Measurements from ENCODE around the gene SGSM1. TPM values are rescaled to one million over a fixed set of nuclear protein-coding genes. Genes with fewer than 3 reads are reported as not detected.

The SGSM1 gene
- total RNA-seq, 1 donor from 2014 or later = 1.7 TPM

DNA sequence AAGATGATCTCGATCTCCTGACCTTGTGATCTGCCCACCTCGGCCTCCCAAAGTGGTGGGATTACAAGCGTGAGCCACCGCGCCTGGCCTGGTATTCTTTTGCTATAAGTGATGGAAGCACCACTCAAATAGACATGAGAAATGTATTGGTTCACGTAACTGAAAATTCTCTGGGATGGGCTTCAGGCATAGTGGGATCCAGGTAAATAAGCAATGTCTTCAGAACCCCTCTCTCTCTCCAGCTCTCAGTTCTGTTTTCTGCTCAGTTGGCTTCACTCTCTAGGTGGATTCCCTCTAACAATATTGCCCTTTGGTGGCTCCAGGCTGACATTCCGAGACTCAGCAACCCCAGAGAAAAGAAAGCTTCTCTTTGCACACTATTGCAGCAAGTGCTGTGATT is 141.4 kb downstream of the SGSM1 start:
- TF ChIP-seq, protein P1, sequence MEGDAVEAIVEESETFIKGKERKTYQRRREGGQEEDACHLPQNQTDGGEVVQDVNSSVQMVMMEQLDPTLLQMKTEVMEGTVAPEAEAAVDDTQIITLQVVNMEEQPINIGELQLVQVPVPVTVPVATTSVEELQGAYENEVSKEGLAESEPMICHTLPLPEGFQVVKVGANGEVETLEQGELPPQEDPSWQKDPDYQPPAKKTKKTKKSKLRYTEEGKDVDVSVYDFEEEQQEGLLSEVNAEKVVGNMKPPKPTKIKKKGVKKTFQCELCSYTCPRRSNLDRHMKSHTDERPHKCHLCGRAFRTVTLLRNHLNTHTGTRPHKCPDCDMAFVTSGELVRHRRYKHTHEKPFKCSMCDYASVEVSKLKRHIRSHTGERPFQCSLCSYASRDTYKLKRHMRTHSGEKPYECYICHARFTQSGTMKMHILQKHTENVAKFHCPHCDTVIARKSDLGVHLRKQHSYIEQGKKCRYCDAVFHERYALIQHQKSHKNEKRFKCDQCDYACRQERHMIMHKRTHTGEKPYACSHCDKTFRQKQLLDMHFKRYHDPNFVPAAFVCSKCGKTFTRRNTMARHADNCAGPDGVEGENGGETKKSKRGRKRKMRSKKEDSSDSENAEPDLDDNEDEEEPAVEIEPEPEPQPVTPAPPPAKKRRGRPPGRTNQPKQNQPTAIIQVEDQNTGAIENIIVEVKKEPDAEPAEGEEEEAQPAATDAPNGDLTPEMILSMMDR (IDR thresholded peaks at IDR 0.05; ENCODE audit: unreplicated experiment) = no peak
- DNase-seq (ENCODE audit: low spot score in 2 of 2, unreplicated experiment in 2 of 2) = no peak
- Mint-ChIP-seq H3K36me3 (no peaks in the 10 kb centered on the region), H3K4me1 (peaks cover 7% of the 10 kb centered on the region), H3K27ac (no peak overlapping the region), H3K4me3 (no peak overlapping the region), H3K27me3 (ENCODE audit: low read depth) (no peaks in the 10 kb centered on the region), H3K9me3 (no peaks in the 10 kb centered on the region)

DNA sequence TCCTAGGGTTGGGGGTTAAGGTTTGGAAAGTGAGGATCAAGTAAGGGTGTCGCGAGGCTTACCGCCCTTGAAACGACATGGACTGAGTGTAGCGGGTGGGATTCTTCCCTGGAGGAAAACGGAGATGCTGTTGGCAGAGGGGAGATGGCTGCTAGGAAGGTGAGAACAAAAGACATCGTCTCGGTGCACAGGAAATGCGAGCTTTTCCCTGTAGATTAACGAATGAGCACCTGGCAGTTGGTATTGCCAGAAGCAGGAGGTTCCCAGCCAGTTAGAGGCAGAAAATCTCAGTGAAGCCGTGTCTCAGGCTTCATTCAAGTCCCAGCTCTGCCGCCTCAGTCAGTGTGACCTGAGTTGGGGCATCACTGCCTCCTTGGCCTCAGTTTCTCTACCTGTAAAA is 141.9 kb downstream of the SGSM1 start:
- TF ChIP-seq, protein P1 (IDR thresholded peaks at IDR 0.05; ENCODE audit: unreplicated experiment) = no peak
- H3K36me3 Mint-ChIP-seq = no peaks in the 10 kb centered on the region
- no peaks in the 10 kb centered on the region for H3K9me3 Mint-ChIP-seq
- DNase-seq (ENCODE audit: low spot score in 2 of 2, unreplicated experiment in 2 of 2) = no peak
- peaks cover under 1% of the 10 kb centered on the region for H3K27me3 Mint-ChIP-seq (ENCODE audit: low read depth)
- H3K4me1 Mint-ChIP-seq = peaks cover 7% of the 10 kb centered on the region
- no peak overlapping the region for H3K4me3 Mint-ChIP-seq
- H3K27ac Mint-ChIP-seq = no peak overlapping the region

DNA sequence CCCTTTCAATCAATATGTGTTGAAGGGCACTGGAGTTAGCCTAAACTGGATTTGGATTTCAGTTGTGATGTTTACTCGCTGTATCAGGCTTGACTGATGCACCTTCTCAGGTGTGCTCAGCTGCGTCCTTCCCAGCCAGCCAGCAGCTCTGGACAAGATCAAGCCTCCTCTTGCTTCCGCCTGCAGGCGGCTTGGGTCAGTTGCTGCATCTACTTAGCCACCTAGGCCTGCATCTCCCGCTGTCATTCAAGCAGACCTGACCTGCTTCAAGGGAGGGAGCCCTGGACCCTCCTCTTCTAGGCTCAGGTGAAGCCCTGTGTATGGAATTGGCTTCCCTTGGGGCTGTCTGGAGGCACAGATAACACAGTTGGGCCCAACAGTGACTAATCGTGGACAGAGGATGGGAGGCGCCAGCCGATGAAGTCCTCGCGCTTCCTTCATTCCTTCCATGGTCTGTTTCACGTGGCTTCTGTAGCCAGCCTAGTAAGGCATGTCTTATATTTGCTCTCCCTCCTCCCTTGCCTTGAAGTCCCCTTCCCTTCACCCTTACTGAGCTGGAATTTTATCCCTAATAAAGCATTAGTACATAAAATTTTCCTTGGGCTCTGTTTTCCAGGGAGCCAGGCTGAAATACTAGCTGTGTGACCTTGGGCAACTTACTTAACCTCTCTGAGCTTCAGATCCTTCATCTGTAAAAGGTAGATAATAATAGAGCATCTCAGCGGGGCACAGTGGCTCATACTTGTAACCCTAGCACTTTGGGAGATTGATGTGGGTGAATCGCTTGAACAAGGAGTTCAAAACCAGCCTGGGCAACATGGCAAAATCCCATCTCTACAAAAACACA is 142.6 kb downstream of the SGSM1 start:
- peaks cover 11% of the 10 kb centered on the region for H3K4me1 Mint-ChIP-seq
- no peak overlapping the region for H3K4me3 Mint-ChIP-seq
- H3K9me3 Mint-ChIP-seq = no peaks in the 10 kb centered on the region
- peaks cover 3% of the 10 kb centered on the region for H3K27me3 Mint-ChIP-seq (ENCODE audit: low read depth)
- H3K27ac Mint-ChIP-seq = no peak overlapping the region
- TF ChIP-seq, protein P1 (IDR thresholded peaks at IDR 0.05; ENCODE audit: unreplicated experiment) = no peak
- no peaks in the 10 kb centered on the region for H3K36me3 Mint-ChIP-seq
- no peak for DNase-seq (ENCODE audit: low spot score in 2 of 2, unreplicated experiment in 2 of 2)

DNA sequence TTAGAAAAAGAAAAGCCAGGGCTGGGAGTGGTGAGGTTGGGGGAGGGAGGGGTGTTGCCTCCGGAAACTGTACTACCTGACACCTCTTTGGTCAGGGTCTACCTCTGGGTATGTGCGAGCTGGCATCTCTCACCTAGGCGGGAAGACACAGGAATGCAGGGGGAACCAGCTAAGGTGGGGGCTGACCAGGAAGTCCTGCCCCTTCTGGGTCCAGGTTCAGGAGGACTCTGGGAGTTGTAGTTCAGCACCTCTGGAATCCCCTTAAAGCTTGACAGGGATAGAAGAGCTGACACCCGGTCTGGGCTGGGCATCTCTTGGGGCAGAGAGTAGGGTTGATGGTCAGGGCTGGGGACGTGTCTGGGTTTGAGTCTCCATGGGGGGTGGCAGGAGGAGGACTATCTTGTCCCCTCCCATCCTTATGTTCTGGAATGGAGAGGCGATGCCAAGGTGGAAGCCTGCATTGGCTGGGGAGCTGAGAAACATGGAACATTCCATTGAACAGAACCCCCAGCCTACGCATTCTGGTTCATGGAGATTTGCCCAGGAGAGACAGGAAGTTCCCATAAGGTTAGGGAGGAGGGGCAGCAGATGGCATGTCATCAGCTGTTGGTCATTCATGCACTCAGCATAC is 144.4 kb downstream of the SGSM1 start:
- DNase-seq (ENCODE audit: low spot score in 2 of 2, unreplicated experiment in 2 of 2) = no peak
- H3K4me3 Mint-ChIP-seq = peak overlapping the region; percentile 60
- H3K27ac Mint-ChIP-seq = no peak overlapping the region
- TF ChIP-seq, protein P1 (IDR thresholded peaks at IDR 0.05; ENCODE audit: unreplicated experiment) = no peak
- peaks cover 21% of the 10 kb centered on the region for H3K4me1 Mint-ChIP-seq
- no peaks in the 10 kb centered on the region for H3K36me3 Mint-ChIP-seq
- no peaks in the 10 kb centered on the region for H3K9me3 Mint-ChIP-seq
- peaks cover 3% of the 10 kb centered on the region for H3K27me3 Mint-ChIP-seq (ENCODE audit: low read depth)

DNA sequence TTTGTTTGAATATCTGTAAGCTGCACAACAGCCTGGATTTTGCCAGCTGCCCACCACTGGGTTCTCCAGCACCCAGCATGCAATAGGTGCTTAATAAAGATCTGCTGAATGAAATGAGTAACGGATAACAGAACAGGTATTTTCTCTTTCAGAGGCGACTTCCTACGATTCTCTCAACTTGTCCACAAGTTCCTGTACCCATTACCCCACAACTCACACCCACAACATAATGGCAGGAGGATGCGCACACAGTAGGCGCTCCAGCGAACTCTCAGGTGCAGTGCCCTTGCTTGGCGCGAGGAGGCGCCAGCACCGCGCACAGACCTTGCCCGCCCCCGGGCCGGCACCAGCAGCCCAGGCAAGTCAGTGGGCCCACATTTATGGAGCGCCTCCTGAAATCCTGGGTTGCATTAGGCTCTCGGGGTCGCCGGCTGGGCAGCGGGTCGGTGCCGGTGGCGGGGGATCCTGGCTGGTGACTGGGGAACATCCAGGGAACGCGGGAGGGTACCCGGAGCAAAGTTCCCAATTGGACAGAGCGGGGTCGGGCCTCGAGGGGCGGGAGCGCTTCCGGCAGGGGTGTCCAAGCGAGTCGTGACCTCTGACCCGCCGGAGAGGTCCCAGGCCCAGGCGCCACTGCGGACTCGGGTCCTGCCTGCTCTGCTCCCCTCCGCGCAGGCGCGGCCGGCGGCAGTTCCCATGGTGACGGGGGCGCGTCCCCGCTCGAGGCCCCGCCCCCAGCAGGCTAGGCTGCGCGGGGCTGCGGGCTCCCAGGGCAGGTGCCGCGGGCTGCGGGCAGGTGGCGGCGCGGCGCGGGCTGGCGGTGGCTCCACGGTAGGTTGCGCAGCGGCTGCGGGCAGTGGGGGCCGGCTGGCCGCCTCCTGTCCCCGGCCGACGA is 146.2 kb downstream of the SGSM1 start, which contains the start of gene KIAA1671:
KIAA1671 (plus strand) TSS at position 775 of the 895 bp plus-strand sequence. CDS start 75,284 bp downstream, outside the sequence.
- Mint-ChIP-seq H3K9me3 (no peaks in the 10 kb centered on the region), H3K36me3 (no peaks in the 10 kb centered on the region), H3K4me3 (peak within 1 kb of the TSS; percentile 88), H3K27me3 (ENCODE audit: low read depth) (peaks cover 3% of the 10 kb centered on the region), H3K27ac (peak within 1 kb of the TSS; percentile 87), H3K4me1 (peaks cover 21% of the 10 kb centered on the region)
- TF ChIP-seq, protein P1 (IDR thresholded peaks at IDR 0.05; ENCODE audit: unreplicated experiment) = peak; percentile 91
- DNase-seq (ENCODE audit: low spot score in 2 of 2, unreplicated experiment in 2 of 2) = peak; percentile 88 to 96

All from mesothelial cell of epicardium (in vitro differentiated cells).